Glutamatergic neuron (in vitro differentiated cells): ENCODE data around the gene ADCY1. TPM values are rescaled to one million over a fixed set of nuclear protein-coding genes. Genes with fewer than 3 reads are reported as not detected.

Experiments
- DNase-seq: peaks from one replicate; pipeline ENCODE4 v3.0.0; 2022
- H3K27ac Mint-ChIP-seq: one replicate; pipeline ENCODE4 v1.8.0; 2020; ENCODE audit warnings: mild to moderate bottlenecking, mixed read lengths, inconsistent platforms; ENCODE audit not compliant: unreplicated experiment
- H3K27me3 Mint-ChIP-seq: one replicate; pipeline ENCODE4 v1.8.0; 2020; ENCODE audit warnings: mild to moderate bottlenecking, moderate library complexity, mixed read lengths, inconsistent platforms; ENCODE audit not compliant: unreplicated experiment
- H3K36me3 Mint-ChIP-seq: one replicate; pipeline ENCODE4 v1.8.0; 2020; ENCODE audit warnings: mild to moderate bottlenecking, mixed read lengths, inconsistent platforms; ENCODE audit not compliant: unreplicated experiment
- H3K4me1 Mint-ChIP-seq: one replicate; pipeline ENCODE4 v1.8.0; 2020; ENCODE audit warnings: mild to moderate bottlenecking, low read depth, mixed read lengths, inconsistent platforms; ENCODE audit not compliant: unreplicated experiment
- H3K4me3 Mint-ChIP-seq: one replicate; pipeline ENCODE4 v1.8.0; 2020; ENCODE audit warnings: mild to moderate bottlenecking, mixed read lengths, inconsistent platforms; ENCODE audit not compliant: unreplicated experiment
- H3K9me3 Mint-ChIP-seq: one replicate; pipeline ENCODE4 v1.8.0; 2020; ENCODE audit warnings: mild to moderate bottlenecking, moderate library complexity, mixed read lengths, inconsistent platforms; ENCODE audit not compliant: unreplicated experiment
- CTCF ChIP-seq: fragments of 200-600 bp; sonication (generic); IDR thresholded peaks from one replicate; pipeline ENCODE4 v1.5.0; 2021; ENCODE audit not compliant: partially characterized antibody, unreplicated experiment
- total RNA-seq: library from RNA; stranded (reverse); fragmentation: NEBNext Ultra II Directional; extraction: Animal tissue kit (Norgen Biotek cat#: 25700); gene quantifications from one replicate; pipeline ENCODE4 v1.2.1, GENCODE V29; 2021; ENCODE audit not compliant: unreplicated experiment

Gene ADCY1
- total RNA-seq, 1 donor from 2014 or later = 51.9 TPM

GRCh38 chr7:45563401-45563800 lies 10.8 kb upstream of the ADCY1 start:
- H3K4me1 Mint-ChIP-seq = peaks cover 22% of the 10 kb centered on the region
- no peak for TF ChIP-seq CTCF
- peaks cover 9% of the 10 kb centered on the region for H3K9me3 Mint-ChIP-seq
- H3K27ac Mint-ChIP-seq = peak overlapping the region; percentile 78
- peak overlapping the region; percentile 43 for H3K4me3 Mint-ChIP-seq
- peaks cover 7% of the 10 kb centered on the region for H3K27me3 Mint-ChIP-seq
- DNase-seq = no peak
- H3K36me3 Mint-ChIP-seq = peaks cover 19% of the 10 kb centered on the region

- Mint-ChIP-seq H3K9me3 (peaks cover 9% of the 10 kb centered on the region), H3K27ac (peak overlapping the region; percentile 78), H3K27me3 (peaks cover 7% of the 10 kb centered on the region), H3K36me3 (peaks cover 15% of the 10 kb centered on the region), H3K4me3 (peak overlapping the region; percentile 73), H3K4me1 (peaks cover 22% of the 10 kb centered on the region)
- DNase-seq = no peak
- no peak for TF ChIP-seq CTCF
These were observed 10.2 kb upstream of the ADCY1 start for GRCh38 chr7:45563941-45564461.

- Mint-ChIP-seq H3K4me3 (peak overlapping the region; percentile 79), H3K27me3 (peaks cover 7% of the 10 kb centered on the region), H3K36me3 (peaks cover 10% of the 10 kb centered on the region), H3K27ac (peak overlapping the region; percentile 57), H3K9me3 (peaks cover 9% of the 10 kb centered on the region), H3K4me1 (peaks cover 22% of the 10 kb centered on the region)
- peak; percentile 28 for DNase-seq
- TF ChIP-seq CTCF = no peak
These were observed 9.7 kb upstream of the ADCY1 start for GRCh38 chr7:45564485-45564884.

GRCh38 chr7:45564886-45565455 lies 9.2 kb upstream of the ADCY1 start:
- H3K27ac Mint-ChIP-seq = peak overlapping the region; percentile 57

More at GRCh38 chr7:45564886-45565455, 9.2 kb upstream of the ADCY1 start:
- peaks cover 22% of the 10 kb centered on the region for H3K4me1 Mint-ChIP-seq
- peak overlapping the region; percentile 79 for H3K4me3 Mint-ChIP-seq
- H3K9me3 Mint-ChIP-seq = peaks cover 7% of the 10 kb centered on the region
- DNase-seq = no peak
- peaks cover 6% of the 10 kb centered on the region for H3K27me3 Mint-ChIP-seq
- TF ChIP-seq CTCF = no peak
- peaks cover 5% of the 10 kb centered on the region for H3K36me3 Mint-ChIP-seq
